ENCODE measurements around the gene AQP2.

AQP2 gene

DNA sequence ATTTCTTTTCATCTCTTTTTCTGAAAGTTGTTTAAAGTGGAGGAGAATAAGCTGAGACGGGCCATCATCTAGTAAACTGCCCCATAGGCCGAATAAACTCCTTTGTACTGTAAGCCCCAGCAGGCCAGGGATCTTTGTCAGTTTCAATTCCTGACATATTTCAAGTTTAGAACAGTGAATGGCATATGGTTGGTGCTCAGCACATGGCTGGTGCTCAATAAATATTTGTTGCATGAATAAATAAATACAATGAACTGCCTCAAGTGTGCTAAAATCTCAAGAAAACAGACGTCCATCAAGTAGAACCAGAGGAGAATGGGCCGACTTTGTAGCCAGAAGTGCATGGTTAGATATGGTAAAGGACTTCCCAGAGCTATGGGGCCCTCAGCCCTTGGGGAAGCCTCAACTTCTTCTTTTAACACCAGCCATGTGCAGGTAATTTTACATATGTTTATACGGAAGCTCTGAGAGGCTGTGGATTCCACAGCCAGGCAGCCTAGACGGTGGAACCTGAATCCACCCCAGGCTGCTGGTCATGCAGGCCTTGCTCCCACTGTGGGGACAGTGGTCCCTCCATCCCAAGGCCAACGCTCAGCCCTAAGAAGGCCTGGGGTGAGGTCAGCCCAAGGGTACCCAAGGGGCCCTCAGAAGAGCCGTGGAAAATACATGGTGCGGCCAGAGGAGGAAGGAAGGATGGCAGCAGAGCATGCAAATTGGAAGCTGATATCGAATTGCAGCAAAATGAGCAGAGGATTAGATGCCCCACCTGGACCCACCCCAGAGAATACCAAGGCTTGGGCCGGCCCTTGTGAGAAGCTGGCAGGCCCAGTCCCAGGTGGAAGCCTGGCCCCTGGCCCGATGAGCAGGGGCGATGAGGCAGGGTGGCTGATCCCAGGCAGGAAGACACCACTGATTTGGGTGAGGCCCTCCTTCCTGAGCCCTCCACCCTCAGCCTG lies 8.7 kb upstream of the AQP2 start:
- DNase-seq (ENCODE audit: low read depth in 2 of 2), result no peak

DNA sequence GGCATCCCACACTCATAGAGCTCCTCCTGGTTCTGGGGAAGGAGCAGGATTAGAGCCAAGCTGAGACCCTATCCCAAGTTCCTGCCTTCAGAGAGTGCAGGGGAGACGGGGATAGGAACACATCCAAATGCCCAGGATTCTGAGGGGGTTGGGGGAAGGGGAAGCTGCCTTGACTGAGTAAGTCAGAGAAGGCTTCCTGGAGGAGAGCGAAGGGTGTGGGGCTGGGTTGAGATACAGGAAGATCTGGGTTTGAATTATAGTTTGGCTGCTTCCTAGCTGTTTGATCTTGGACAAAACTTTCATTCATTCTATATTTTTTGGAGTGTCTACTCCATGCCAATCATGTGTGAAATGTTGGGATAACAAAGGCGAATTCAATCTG lies 8.0 kb upstream of the AQP2 start:
- no peak for DNase-seq (ENCODE audit: low read depth in 2 of 2)

DNA sequence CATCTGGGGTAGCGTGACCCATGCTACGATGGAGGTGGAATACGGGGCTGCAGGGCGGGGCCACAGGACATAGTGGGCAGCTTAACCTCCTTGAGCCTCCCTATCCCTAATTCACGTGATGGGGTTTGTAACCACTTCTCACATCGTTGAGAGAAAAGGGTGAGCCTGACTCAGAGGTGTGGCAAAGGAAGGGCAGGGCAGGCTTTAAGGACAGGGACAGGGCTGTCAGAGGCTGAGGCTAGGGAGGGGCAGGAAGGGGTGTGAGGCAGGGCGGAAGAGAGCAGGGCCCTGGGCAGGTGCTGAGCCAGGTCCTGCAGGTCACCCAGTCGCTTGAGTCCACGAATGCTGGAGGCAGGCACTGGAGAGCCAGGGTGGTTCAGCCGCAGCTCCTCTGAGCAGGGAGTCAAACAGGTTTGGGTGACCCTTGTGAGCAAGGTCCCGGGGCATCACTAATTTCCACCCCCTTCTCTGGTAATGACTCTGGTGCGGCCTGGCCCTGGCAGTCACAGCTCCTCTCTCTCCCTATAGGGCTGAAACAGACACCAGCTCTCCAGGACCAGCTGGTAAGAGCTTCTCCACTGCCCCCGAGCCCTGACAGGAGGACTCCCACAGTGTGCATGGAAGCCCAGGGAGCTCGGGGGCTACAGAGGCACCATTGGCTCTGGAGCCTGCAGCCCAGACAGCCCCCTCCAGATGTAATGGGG lies 7.5 kb upstream of the AQP2 start:
- DNase-seq (ENCODE audit: low read depth in 2 of 2), result no peak

DNA sequence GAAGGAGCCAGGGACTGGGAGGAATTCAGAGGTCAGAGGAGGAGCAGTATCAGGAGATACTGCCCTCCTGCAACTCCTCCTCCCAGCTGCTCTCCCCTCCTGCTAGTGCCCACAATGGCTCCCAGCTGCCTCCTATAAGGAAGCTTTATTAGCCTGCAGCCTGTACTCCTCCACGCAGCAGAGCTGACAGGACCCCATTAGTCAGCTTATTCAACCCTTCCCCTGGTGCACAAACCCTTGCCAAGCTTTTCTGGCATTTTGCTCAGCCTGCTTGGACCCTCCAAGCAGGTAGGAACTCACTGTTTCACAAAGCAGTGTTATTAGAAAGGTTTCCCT lies 6.9 kb upstream of the AQP2 start:
- no peak for DNase-seq (ENCODE audit: low read depth in 2 of 2)

DNA sequence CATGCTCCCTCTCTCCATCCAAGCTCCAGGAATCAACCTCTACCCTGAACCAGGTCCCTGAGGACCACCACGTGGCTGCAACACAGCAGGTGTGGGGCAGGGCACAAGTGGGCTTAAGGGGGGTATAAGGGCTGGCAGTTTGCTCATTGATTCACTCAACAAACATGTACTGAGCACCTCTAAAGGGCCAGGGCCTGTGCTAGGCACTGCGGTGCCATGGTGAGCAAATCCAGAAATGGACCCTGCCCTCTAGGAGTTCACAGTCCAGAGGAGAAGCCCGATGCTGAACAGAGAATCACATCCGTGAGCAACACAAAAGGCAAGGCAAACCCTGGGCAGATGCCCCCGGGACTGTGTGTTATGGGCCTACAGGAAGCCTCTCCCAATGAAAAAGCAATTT lies 6.5 kb upstream of the AQP2 start:
- DNase-seq (ENCODE audit: low read depth in 2 of 2), result no peak

DNA sequence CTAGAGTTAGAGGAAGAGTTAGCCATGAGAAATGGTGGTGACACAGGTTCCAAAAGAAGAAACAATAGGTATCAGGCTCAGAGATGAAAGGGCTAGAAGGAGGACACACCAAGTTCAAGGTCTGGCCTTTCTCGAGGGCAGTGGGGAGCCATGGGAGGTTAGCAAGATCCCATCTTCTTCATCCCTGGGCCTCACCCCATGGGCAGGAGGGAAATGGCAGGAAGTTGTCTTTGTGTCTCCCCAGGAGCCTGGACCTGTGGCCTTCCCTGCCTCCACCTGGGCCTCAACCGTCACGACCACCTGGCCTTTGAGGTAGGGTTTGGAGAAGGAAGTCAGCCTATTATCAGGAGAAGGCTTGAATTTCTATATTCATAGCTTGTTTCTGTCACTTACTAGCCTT lies 5.8 kb upstream of the AQP2 start:
- DNase-seq (ENCODE audit: low read depth in 2 of 2), result no peak

DNA sequence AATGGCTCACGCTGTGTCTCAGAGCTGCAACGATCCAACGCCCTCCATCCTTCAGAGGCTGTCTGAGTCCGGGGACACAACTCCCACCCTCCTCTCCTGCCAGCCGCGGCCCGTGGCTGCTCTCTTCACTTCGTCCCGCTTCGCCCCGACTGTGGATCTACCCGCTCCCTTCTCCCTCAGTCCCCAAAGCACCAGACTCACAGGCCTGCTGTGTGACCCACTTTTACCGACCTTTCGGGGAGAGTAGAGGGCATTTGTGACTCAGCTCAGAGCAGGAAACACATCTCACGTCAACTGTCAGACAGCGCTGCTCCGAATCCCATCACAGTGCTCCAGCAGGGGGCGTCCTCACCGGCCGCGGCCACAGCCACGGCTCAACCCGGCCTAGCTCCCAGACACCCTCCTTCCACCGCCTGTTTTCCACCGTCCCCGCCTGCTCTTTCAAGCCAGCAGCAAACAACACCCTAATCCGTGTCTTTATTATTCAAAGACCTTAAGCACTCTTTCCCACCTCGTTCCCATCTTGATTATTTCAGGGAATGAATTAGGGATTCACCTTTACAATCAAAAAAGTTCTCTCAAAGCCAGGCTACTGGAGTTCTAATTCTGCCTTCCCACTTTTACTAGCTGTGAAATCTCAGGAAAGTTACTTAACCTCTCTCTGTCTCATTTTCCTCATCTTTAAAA lies 5.0 kb upstream of the AQP2 start:
- peak; percentile 87 to 91 for DNase-seq (ENCODE audit: low read depth in 2 of 2)

DNA sequence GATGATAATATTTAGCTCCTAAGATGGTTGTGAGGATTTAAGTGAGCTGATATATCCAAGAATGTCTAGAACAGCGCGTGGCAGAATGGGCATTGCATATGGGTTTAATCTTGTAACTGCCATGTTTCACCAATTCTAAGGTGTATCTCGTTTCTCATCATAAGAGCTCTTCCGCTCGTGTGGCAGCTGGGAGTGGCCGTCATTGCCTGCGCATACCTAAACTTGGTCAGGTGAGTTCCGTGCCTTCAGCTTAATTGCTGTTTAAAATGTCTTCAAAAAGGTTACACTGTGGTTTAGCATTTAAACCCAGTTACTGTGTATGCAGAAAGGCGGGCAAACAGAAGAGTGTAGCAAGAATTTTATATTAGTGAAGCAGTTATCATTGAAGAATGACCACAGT lies 4.5 kb upstream of the AQP2 start:
- no peak for DNase-seq (ENCODE audit: low read depth in 2 of 2)

DNA sequence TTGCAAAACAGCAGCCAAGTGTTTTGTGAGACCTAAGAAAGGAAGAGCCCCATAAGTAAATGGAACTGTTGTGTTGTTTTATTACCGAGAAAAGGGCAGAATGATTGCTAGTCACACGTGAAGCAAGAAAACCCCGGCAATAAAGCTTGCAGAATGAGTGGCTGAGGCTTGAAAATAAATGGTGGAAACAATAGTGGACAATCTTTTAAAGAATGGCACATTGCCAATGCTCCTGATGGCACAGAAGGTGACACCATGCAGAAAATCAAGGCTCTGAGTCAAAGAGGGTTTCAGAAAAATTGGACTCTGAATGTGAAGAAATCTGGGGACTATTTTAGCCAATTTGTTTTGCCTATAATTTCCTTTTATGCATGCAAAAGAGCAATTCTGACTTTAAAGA lies 4.0 kb upstream of the AQP2 start:
- DNase-seq (ENCODE audit: low read depth in 2 of 2), result no peak

DNA sequence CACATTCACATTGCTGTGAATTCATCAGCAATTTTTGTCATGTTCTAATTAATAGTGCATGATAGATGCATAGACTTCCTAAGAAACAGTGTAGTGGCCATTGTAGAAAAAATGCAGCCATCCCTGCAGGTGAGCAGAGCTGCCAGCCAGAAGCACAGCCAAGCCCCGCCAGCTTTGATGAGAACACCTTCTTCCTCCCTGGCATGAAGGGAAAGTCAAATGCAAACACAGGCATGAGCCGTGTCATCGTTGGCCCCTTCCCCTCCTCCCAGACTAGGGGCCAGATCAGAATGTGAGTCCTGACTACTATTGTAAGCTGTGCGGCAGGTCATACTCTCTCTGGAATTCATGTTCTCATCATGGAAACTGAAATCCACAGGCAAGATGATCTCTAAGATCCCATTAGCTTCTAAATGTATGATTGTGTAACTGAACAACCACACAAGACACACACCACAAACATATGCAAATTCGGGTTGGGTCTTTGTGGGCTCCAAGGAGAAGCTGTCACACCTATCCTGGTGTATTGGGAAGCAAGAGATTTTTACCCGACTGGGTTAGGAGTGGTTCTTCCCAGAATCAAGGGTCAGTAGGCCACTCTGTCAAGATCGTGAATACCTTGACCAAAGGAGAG lies 2.8 kb upstream of the AQP2 start:
- no peak for DNase-seq (ENCODE audit: low read depth in 2 of 2)

DNA sequence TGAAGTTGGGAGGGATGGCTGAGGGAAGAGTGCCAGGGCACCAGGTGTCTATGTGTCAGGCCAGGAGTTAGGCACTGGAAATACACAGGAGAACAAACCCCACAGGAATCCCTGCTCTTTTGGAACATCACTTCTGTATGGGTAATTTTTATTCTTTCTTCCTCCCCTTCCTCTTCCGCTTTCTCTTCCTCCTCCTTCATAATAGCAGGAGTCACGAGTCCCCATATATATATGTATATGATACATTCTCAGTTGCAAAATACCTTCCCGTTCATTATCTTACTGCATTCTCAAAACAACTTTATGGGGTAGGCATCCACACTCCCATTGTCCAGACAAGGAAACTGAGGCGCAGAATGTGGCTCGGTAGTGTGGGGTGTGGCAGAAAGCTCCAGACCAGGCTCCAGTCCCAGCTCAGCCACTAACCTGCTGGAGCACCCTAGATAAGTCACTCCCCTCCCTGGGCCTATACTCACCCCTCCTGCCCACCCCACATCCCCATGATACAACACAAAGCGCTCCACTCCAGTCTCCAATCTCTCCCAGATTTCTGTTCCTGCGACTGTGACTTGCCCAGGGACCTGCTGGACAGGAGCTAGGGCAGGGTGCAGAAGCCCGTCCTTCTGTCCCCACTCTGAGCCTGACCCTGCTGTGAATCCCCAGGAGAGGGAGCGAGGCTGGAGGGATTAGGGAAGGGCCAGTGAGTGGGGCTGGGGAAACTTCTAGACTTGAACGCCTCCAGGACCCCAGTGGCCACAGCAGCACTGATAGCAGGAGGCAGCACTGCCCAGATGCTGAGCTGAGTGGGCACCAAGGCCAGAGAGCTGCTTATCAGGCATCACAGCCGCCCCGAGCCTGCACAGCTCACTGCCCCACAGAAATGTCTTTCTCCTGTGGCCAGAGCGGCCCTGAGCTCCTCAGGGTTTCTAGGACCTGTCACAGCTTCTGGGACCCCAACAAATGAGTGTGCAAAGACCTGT lies 1.4 kb upstream of the AQP2 start:
- no peak for DNase-seq (ENCODE audit: low read depth in 2 of 2)

DNA sequence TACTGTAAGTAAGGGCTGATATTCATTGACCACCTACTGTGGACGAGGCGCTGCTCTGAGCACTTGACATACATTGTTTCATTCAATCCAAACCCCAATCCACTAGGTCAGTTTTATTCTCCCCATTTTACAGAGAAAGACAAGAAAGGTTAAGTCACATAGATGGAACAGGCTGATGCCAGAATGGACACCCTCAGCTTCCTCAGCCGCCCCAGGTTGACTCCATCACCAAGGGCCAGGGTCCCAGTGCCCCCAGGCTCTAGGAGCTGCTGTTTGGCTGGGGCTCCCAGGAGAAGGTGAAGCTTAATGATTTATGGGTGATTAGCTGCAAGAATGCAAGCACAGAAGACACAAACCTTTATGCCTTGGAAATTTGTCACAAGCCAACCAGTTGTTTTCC lies 671 bp upstream of the AQP2 start:
- DNase-seq (ENCODE audit: low read depth in 2 of 2), result no peak

DNA sequence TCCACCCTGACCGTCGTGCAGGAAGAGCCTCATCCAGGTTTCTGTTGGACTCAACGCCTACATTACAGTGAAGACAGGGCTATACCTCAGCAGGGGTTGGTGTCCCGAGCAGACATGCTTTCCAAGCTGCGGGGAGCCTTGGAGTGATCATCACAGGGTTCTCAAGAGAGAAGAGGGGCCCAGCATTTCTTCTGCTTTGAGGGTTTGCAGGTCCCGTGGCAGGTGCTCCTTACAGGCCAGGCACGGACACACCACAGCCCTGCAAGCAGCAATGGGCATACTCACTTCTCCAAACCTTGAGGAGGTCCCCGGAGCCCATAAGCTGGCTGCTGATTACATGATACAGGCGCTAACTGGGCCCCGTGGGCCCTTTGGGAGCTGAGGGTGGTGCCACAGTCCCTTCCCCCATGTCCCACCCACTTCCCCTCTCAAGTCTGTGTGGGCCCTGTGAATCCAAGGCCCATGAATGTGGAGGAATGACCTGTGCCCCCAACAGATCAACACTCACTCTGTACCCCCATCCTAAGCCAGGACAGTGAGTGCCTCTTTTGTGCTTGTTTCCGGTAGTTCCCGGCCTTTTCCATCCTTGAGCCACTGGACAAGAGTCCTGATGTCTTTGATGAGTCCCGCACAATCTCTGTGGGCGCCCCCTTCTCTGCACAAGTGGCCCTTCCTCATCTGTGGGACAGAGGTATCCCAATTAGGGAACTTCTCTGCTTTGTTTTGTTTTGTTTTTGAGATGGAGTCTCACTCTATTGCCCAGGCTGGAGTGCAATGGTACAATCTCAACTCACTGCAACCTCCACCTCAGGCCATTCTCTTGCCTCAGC lies 1.1 kb downstream of the AQP2 start:
- no peak for DNase-seq (ENCODE audit: low read depth in 2 of 2)

DNA sequence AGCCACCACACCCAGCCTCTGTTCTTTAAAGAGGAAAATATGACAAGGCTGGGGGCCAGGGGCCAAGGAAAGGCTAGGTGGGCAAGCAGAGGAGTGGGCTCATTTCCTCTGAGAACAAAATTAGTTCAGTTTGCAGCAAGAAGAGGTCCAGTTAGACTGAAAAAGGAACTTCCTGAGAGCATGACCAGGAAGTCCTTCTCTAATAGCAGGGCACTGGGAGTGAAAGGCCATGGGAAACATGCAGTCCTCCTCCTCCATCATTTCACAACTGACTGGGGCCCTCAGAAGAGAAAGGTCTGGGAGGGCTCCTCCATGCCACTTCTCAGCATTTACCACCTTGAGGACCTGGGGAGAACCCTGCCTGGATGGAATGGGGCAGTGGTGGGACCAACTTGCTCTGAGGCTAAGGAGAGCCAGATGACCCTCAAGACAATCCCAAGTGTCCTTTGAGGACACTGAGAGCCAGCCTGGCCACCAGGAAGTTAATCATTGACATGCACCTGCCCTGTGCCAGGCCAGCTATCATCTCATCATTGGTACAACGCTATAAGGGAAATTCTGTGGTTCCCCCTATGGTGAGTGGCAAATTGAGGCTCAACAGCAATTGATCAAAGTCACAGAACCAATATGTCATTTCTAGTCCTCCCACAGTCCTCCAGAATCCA lies 2.0 kb downstream of the AQP2 start:
- DNase-seq (ENCODE audit: low read depth in 2 of 2), result no peak

DNA sequence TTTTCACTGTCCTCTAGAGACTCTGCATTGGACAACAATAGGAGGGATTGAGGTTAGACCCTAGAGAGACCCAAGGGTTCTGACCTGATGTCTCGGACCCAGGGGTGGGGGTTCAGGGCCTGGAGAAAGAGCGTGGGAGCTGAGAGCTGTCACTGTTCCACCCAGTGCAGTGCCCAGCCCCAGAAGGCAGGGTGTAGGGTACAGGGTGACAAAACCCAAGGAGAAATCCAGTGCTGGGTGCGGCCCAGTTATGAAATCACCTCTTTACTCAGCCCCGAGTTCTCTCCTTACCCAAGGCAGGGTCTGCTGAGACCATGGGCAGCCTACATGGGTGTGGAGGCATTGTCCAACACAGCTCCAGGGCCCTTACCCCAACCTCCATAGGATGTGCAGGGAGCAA lies 2.6 kb downstream of the AQP2 start:
- DNase-seq (ENCODE audit: low read depth in 2 of 2), result no peak

DNA sequence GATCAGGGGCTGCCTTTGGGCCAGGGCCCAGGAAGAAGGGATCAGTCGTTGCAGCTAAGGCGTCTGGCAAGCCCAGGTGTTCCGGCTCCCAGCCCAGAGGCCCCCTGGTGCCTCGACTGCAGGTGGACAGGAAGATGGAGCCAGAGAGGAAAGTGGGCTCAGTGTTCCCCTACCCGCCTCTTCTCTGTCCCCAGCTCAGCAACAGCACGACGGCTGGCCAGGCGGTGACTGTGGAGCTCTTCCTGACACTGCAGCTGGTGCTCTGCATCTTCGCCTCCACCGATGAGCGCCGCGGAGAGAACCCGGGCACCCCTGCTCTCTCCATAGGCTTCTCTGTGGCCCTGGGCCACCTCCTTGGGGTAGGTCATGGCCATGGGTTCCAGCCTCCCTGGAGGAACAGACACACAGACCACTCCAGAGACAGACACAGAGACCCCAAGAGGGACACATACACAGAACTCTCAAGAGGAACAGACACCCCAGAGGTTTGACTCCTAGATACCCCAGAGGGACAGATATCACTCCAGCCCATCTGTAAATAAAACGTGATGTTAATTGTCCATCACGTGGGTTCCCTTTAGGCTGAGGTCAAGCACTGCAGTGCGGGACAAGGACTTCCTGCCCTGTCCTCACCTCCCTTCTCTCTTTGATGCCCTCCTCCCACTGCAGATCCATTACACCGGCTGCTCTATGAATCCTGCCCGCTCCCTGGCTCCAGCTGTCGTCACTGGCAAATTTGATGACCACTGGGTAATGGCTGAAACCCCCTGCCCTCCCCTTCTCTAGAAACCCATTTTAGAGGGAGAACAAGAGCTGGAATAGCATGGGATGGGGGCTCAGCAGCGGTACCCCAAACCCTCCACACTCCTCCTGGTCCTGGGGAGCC lies 3.7 kb downstream of the AQP2 start:
- DNase-seq (ENCODE audit: low read depth in 2 of 2), result no peak

DNA sequence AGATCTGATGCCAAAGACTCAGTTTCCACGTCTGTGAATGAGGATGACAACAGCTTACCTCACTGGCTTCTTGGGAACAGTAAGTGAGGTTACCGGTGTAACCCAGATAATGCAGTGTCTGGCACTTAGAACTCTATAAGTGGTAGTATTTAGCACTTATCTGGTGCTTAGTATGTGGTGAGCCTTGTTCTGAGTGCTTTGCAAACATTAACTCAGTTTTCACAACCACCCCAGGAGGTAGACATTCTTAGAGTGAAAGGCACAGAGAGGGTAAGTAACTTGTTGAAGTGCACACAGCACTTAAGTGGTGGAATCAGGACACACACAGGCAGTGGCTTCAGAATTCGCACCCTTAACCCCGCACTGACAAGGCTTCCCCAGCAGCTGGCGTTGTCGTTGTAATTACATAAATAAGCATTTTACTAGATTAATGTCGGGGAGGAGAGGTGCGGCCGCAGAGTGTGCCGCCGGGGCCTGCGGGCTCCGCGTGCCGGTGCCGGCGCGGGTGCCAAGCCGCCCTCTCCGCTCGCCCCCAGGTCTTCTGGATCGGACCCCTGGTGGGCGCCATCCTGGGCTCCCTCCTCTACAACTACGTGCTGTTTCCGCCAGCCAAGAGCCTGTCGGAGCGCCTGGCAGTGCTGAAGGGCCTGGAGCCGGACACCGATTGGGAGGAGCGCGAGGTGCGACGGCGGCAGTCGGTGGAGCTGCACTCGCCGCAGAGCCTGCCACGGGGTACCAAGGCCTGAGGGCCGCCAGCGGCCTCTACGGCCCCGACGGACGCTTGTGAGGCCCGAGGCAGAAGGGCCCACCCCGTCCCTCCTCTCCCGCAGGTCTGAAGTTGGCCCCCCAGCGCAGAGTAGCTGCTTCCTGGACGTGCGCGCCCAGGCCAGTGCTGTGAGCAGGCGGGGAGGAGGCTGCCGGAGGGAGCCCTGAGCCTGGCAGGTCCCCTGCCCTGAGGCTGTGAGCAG lies 4.6 kb downstream of the AQP2 start:
- no peak for DNase-seq (ENCODE audit: low read depth in 2 of 2)

Data from stimulated activated CD4-positive, alpha-beta T cell treated with anti-CD3 and anti-CD28 coated beads, Interleukin-4, amount 100 ng/mL, for 48 hours (primary cell).